Dermis microvascular lymphatic vessel endothelial cell (primary cell): ENCODE results near the gene GPR108. TPM values are rescaled to one million over a fixed set of nuclear protein-coding genes. Genes with fewer than 3 reads are reported as not detected.
"Not testable (repeated sequence)": the region's sequence is repeated elsewhere in the genome, so short reads cannot be mapped to it uniquely, and the experiment has no call there.

ENCODE experiments used
- DNase-seq, 2 donors: peaks; one replicate each; pipeline versions ENCODE4 v3.0.0 to v3.0.0-alpha.2; 2010; ENCODE audit warnings: low read depth in 2 of 2
- total RNA-seq: library from RNA; depleted of rRNA; stranded (reverse); fragments of >200 nt; gene quantifications from 2 replicates; pipeline ENCODE4 v1.2.1, GENCODE V29; 2014

Gene GPR108
- total RNA-seq, 1 donor from 2014 or later: 32.1 TPM

- no peak for DNase-seq
Observed at GRCh38 chr19:6761053-6761676, 23.8 kb upstream of the GPR108 start.

DNA sequence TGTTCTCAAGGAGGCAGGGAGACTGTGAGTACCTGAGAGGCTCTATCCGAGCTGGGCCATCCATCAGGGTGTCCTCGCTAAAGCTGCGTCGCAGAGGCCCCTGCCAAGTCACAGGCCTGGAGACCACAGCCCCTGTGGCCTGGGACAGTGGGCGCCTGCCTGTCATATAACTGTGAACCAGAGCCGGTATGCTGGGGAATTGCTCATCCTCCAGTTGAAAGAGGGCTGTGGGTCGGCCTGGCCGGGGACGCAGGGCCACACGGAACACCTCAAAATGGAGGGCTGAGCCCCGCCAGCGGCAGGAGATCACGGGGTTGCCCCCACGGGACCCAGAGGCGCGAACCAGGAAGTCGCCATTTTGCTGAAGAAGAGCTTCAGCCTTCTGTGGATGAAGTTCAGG lies 23.2 kb upstream of the GPR108 start:
- DNase-seq: no peak

GRCh38 chr19:6754653-6755463 lies 17.5 kb upstream of the GPR108 start:
- no peak for DNase-seq

- no peak for DNase-seq
Observed at GRCh38 chr19:6754136-6754535, 16.8 kb upstream of the GPR108 start.

GRCh38 chr19:6753178-6754031 lies 16.0 kb upstream of the GPR108 start:
- DNase-seq: peak in 1 of 2 donors; percentile 79

DNA sequence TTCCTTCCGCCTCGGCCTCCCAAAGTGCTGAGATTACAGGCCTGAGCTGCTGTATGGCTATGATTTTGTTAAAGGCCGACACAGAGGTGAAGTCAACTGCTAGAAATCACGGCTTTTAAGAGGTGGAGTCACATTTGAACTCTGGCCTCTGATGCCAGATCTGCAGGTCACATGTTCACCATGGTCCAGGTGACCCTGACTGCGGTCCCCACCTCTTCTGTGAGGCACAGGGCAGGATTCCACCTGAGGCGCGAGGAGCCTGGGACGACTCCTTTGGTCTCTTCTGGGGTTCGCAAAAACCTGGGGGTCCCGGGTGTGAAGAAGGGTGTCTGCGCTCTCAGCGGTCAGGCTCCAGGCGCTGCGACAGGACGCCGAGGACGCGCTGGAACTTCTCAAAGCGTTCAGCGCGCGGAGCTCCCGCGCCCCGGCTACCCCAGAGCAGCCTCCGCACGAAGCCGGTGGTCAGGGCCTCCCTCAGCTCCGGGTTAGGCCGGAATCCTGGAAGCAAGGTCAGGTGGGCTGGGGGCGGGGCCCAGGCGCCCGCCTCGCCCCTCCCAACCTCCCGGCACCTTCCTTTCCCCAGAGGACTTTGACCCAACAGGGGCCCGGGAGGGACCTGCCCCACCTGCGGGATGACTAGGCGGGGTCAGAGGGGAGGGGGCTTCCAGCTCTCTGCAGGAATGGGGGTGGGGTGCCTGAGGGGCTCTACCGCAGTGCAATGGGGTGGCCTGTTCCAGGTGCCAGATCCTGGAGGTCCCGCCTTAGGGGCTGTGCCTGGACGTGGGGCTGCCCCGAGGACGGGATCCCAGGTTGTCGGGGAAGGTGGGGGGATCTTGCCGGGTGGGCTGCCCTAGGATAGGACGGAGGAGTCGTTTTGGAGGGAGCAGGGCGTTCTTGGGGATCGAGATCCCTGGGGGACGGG lies 15.1 kb upstream of the GPR108 start:
- no peak for DNase-seq

DNA sequence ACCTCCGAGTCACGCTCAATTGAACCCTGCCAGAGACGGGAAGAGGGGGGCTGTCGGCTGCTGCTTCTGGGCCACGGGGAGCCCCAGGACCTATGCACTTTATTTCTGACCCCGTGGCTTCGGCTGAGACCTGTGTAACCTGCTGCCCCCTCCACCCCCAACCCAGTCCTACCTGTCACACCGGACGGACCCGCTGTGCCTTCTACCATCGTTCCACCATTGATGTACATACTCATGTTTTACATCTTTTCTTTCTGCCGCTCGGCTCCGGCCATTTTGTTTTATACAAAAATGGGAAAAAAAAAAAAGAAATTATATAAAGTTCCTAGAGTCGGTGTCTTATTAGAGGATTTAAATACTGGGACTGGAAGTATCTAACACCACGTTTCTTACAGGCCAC lies 13.8 kb upstream of the GPR108 start:
- DNase-seq: no peak

DNA sequence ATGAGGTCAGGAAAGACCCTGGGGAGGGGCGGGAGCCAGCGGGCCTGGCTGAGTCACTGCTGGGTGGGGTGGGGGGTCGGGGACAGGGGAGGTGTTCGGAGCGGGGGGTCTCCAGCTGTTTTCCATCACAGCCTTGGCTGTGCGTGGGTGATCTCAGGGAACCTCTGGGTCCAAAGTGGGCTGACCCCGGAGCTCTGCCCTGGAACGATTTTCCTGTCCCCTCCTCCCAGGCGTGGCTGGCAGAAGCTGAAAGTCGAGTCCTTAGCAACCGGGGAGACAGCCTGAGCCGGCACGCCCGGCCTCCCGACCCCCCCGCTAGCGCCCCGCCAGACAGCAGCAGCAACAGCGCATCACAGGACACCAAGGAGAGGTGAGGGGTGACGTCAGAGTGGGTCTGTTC lies 12.7 kb upstream of the GPR108 start:
- no peak for DNase-seq

DNA sequence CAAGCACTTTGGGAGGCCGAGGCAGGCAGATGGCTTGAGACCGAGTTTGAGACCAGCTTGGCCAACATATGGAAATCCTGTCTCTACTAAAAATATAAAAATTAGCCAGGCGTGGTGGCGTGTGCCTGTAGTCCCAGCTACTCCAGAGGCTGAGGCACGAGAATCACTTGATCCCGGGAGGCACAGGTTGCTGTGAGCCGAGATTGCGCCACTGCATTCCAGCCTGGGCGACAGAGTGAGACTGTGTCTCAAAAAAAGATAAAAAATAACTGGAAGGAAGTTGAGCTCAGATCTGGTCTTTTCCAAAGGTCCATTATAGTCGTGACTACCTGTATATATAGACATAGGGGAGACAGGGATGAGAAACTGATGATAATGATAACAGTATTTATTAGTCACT lies 11.2 kb upstream of the GPR108 start:
- not testable (repeated sequence) for DNase-seq

DNA sequence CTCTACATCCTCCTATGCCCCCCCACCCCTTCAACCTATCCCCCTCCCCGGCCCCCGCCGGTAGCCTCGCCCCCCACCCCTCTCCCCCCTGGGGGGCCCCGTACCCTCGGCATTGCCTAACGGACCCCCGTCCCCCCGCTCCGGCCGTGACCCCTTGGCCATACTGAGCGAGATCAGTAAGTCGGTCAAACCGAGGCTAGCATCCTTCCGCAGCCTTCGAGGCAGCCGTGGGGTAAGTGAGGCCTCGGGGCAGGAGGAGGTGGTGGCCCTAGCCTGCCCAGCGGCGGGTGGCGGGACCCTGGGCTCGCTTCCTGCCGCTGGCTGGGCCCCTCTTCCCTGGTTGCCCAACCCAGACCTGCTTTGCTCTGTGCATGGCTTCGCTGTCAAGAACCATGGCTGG lies 8.6 kb upstream of the GPR108 start:
- DNase-seq: no peak

- peak in 1 of 2 donors; percentile 88 for DNase-seq
Observed at GRCh38 chr19:6744381-6745301, 7.3 kb upstream of the GPR108 start.

DNA sequence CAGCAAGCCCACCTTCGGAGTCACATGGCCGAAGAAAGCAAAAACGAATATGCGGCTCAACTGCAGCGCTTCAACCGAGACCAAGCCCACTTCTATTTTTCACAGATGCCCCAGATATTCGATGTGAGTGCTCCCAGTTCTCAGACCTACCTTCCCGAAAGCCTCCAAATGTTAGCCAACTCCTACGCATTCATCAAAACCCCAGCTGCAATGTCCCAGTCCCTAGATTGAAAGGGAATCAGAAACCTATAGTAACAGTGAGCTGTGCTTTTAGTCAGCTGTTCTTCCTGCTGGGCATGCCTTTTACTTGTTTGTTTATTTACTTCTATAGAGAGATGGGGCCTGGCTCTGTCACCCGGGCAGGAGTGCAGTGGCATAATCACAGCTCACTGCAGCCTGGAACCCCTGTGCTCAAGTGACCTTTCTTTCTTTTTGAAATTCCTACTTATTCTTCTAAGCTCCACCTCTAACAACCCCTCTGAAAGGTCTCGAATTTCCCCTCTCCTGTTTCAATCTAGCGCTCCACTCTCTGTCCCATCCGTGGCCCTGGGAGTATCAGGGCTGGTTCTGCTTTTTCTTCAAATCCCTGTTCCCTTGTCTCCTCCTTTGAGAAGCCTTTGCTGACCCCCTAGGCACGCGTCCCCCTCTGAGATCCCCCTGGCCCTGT lies 6.5 kb upstream of the GPR108 start:
- DNase-seq: no peak

GRCh38 chr19:6743066-6743465 lies 5.7 kb upstream of the GPR108 start:
- no peak for DNase-seq

DNA sequence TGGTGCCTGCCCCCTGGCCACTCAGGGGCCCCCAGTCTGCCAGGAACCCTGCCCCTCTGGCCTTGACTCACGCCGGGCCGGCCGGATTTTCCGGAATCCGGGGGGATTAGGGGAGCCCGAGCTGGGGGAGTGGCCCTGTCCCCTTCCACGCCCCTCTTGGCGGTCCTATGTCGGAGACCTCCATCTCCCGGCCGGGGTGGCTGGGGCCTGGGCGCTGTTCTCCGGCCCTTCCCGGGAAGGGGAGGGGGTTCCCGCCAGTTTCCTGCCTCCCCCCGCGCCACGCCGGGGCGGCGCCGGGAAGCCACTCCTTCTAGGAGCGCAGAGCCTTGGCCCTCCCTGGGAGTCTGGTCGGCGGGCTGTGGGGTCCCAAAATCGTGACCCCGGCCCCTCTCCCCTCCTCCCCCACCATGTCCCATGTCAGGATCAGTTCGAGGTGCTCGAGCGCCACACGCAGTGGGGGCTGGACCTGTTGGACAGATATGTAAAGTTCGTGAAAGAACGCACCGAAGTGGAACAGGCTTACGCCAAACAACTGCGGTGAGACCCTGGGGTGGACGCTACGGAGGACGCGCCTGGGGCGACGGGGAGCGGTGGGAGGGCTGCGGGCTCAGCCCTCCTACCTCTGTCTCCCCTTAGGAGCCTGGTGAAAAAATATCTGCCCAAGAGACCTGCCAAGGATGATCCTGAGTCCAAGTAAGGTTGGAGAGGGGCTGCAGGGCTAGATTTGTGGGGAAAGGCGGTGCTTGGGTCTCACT lies 3.4 kb upstream of the GPR108 start:
- DNase-seq: peak in 1 of 2 donors; percentile 59

DNA sequence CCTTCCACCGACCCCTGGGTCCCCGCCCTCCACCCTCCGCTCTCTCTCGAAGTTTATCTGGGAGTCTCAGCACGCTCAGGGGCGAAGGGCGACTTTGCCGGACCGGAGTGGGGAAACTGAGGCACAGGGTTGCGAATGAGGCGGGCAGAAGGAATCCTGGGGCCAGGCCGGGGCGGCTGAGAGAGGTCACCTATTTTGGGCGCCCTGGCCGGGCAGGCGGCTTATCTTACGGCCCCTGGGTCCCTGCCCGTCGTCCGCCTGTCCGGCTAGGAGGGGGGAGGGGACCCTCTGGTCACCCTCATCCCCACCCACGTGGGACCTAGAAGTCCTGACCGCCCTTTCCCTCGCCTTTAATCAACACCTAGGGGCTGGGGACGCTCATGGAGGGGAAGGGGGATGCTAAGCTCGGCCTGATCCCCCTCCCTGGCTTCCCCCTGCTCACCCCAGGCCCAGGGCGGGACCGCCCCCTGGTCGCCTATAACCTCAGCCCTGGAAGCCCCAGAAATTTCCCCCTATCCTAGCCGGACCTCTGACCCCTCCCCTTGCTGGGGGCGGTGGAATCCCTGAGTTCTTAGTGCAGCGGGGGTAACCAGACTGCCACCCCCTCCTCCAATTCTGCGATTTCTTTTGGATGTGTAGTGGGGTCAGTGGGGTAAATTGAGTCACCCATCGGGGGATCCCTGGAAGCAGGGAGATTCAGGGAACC lies 2.7 kb upstream of the GPR108 start:
- peak in 1 of 2 donors; percentile 35 for DNase-seq

- DNase-seq: peak in 1 of 2 donors; percentile 84
Observed at GRCh38 chr19:6739390-6739882, 2.1 kb upstream of the GPR108 start, which contains the start of gene TRIP10. TRIP10 (plus strand) TSS chr19:6739680; CDS start chr19:6739762, 82 bp downstream.

- DNase-seq: peak in 1 of 2 donors; percentile 25
Observed at GRCh38 chr19:6738787-6739389, 1.5 kb upstream of the GPR108 start.
